T-helper 2 cell treated with Interferon-gamma antibody and Interleukin-4, amounts not matched to agents 5 μg/mL and 100 μg/mL, for 36 hours (primary cell): ENCODE results near the gene ZNF160.
A peak's percentile ranks its signal among the peaks of the same experiment; 100 is the strongest.
"Not testable (repeated sequence)": the region's sequence is repeated elsewhere in the genome, so short reads cannot be mapped to it uniquely, and the experiment has no call there.

Experiments used
- DNase-seq: peaks from one replicate; pipeline ENCODE4 v3.0.0; 2021; ENCODE audit warnings: low spot score
- H3K27ac Mint-ChIP-seq: one replicate; pipeline ENCODE4 v1.8.0; 2021; ENCODE audit warnings: mild to moderate bottlenecking, mixed read lengths
- H3K27me3 Mint-ChIP-seq: one replicate; pipeline ENCODE4 v1.8.0; 2021; ENCODE audit warnings: low read depth, mixed read lengths
- H3K36me3 Mint-ChIP-seq: one replicate; pipeline ENCODE4 v1.8.0; 2021; ENCODE audit warnings: low read depth, mixed read lengths
- H3K4me1 Mint-ChIP-seq: one replicate; pipeline ENCODE4 v1.8.0; 2021; ENCODE audit warnings: low read depth, mixed read lengths
- H3K4me3 Mint-ChIP-seq: one replicate; pipeline ENCODE4 v1.8.0; 2022; ENCODE audit warnings: mild to moderate bottlenecking, moderate library complexity, mixed read lengths
- H3K9me3 Mint-ChIP-seq: one replicate; pipeline ENCODE4 v1.8.0; 2021; ENCODE audit warnings: mixed read lengths

Gene ZNF160

GRCh38 chr19:53102206-53102755 lies 941 bp downstream of the ZNF160 start:
- H3K36me3 Mint-ChIP-seq: peaks cover 47% of the 10 kb centered on the region
- no peaks in the 10 kb centered on the region for H3K27me3 Mint-ChIP-seq
- H3K27ac Mint-ChIP-seq: peak overlapping the region; percentile 91

GRCh38 chr19:53101518-53101917 lies 1.7 kb downstream of the ZNF160 start:
- Mint-ChIP-seq H3K4me3 (peak overlapping the region; percentile 89), H3K4me1 (peaks cover 16% of the 10 kb centered on the region), H3K27ac (peak overlapping the region; percentile 91), H3K9me3 (peaks cover 26% of the 10 kb centered on the region), H3K27me3 (no peaks in the 10 kb centered on the region), H3K36me3 (peaks cover 52% of the 10 kb centered on the region)
- no peak for DNase-seq

More at GRCh38 chr19:53102206-53102755, 941 bp downstream of the ZNF160 start:
- Mint-ChIP-seq H3K4me1 (peaks cover 16% of the 10 kb centered on the region), H3K4me3 (peak overlapping the region; percentile 89), H3K9me3 (peaks cover 29% of the 10 kb centered on the region)
- DNase-seq: peak; percentile 4

- H3K27me3 Mint-ChIP-seq, H3K27ac Mint-ChIP-seq, H3K4me3 Mint-ChIP-seq, DNase-seq: not testable (repeated sequence)
- peaks cover 13% of the 10 kb centered on the region for H3K4me1 Mint-ChIP-seq
- H3K36me3 Mint-ChIP-seq: peaks cover 78% of the 10 kb centered on the region
- H3K9me3 Mint-ChIP-seq: peaks cover 40% of the 10 kb centered on the region
These were observed 4.7 kb downstream of the ZNF160 start for GRCh38 chr19:53098570-53098969.

- H3K4me3 Mint-ChIP-seq, H3K4me1 Mint-ChIP-seq, H3K27me3 Mint-ChIP-seq, H3K27ac Mint-ChIP-seq, DNase-seq: not testable (repeated sequence)
- Mint-ChIP-seq H3K36me3 (peaks cover 86% of the 10 kb centered on the region), H3K9me3 (peaks cover 50% of the 10 kb centered on the region)
These were observed 6.1 kb downstream of the ZNF160 start for GRCh38 chr19:53096982-53097690.

- not testable (repeated sequence) for H3K27me3 Mint-ChIP-seq, H3K4me3 Mint-ChIP-seq, H3K4me1 Mint-ChIP-seq, H3K27ac Mint-ChIP-seq, DNase-seq
- Mint-ChIP-seq H3K36me3 (peaks cover 85% of the 10 kb centered on the region), H3K9me3 (peaks cover 50% of the 10 kb centered on the region)
These were observed 6.6 kb downstream of the ZNF160 start for GRCh38 chr19:53096579-53096978.

GRCh38 chr19:53094754-53095575 lies 8.3 kb downstream of the ZNF160 start:
- Mint-ChIP-seq H3K36me3 (peaks cover 91% of the 10 kb centered on the region), H3K9me3 (peaks cover 57% of the 10 kb centered on the region), H3K27ac (no peak overlapping the region), H3K4me1 (peaks cover 4% of the 10 kb centered on the region), H3K27me3 (no peaks in the 10 kb centered on the region), H3K4me3 (no peak overlapping the region)
- no peak for DNase-seq

- Mint-ChIP-seq H3K4me3 (no peak overlapping the region), H3K9me3 (peaks cover 51% of the 10 kb centered on the region), H3K27me3 (no peaks in the 10 kb centered on the region), H3K36me3 (peaks cover 91% of the 10 kb centered on the region), H3K27ac (no peak overlapping the region), H3K4me1 (peaks cover 2% of the 10 kb centered on the region)
- no peak for DNase-seq
These were observed 10.5 kb downstream of the ZNF160 start for GRCh38 chr19:53092723-53093122.

- Mint-ChIP-seq H3K27me3 (no peaks in the 10 kb centered on the region), H3K4me1 (peaks cover 1% of the 10 kb centered on the region), H3K27ac (no peak overlapping the region), H3K36me3 (peaks cover 91% of the 10 kb centered on the region), H3K4me3 (no peak overlapping the region), H3K9me3 (peaks cover 45% of the 10 kb centered on the region)
- DNase-seq: no peak
These were observed 11.6 kb downstream of the ZNF160 start for GRCh38 chr19:53091413-53092254.

GRCh38 chr19:53088091-53088490 lies 15.1 kb downstream of the ZNF160 start:
- H3K27me3 Mint-ChIP-seq: no peaks in the 10 kb centered on the region
- H3K4me3 Mint-ChIP-seq: no peak overlapping the region
- H3K4me1 Mint-ChIP-seq: peaks cover 1% of the 10 kb centered on the region
- H3K36me3 Mint-ChIP-seq: peaks cover 95% of the 10 kb centered on the region
- peaks cover 58% of the 10 kb centered on the region for H3K9me3 Mint-ChIP-seq
- DNase-seq: no peak
- H3K27ac Mint-ChIP-seq: no peak overlapping the region

- DNase-seq: no peak
- Mint-ChIP-seq H3K9me3 (peaks cover 54% of the 10 kb centered on the region), H3K4me1 (peaks cover 1% of the 10 kb centered on the region), H3K27me3 (no peaks in the 10 kb centered on the region), H3K27ac (no peak overlapping the region), H3K4me3 (no peak overlapping the region), H3K36me3 (peaks cover 97% of the 10 kb centered on the region)
These were observed 16.3 kb downstream of the ZNF160 start for GRCh38 chr19:53086949-53087348.

- H3K9me3 Mint-ChIP-seq: peaks cover 65% of the 10 kb centered on the region
- no peaks in the 10 kb centered on the region for H3K27me3 Mint-ChIP-seq
- no peak overlapping the region for H3K27ac Mint-ChIP-seq
These were observed 17.7 kb downstream of the ZNF160 start for GRCh38 chr19:53085496-53085895.

GRCh38 chr19:53082929-53083328 lies 20.3 kb downstream of the ZNF160 start:
- peaks cover 97% of the 10 kb centered on the region for H3K36me3 Mint-ChIP-seq
- H3K27me3 Mint-ChIP-seq: no peaks in the 10 kb centered on the region
- no peak overlapping the region for H3K4me3 Mint-ChIP-seq
- peaks cover 1% of the 10 kb centered on the region for H3K4me1 Mint-ChIP-seq
- DNase-seq: no peak
- peaks cover 70% of the 10 kb centered on the region for H3K9me3 Mint-ChIP-seq
- no peak overlapping the region for H3K27ac Mint-ChIP-seq

More at GRCh38 chr19:53085496-53085895, 17.7 kb downstream of the ZNF160 start:
- Mint-ChIP-seq H3K36me3 (peaks cover 97% of the 10 kb centered on the region), H3K4me3 (no peak overlapping the region), H3K4me1 (peaks cover 1% of the 10 kb centered on the region)
- DNase-seq: no peak

GRCh38 chr19:53079313-53079924 lies 23.8 kb downstream of the ZNF160 start:
- Mint-ChIP-seq H3K9me3 (peaks cover 76% of the 10 kb centered on the region), H3K4me3 (no peak overlapping the region), H3K4me1 (no peaks in the 10 kb centered on the region), H3K27ac (no peak overlapping the region), H3K27me3 (no peaks in the 10 kb centered on the region), H3K36me3 (peaks cover 100% of the 10 kb centered on the region)
- DNase-seq: no peak
